Measurements from ENCODE around the gene TPRG1. TPM values are rescaled to one million over a fixed set of nuclear protein-coding genes. Genes with fewer than 3 reads are reported as not detected.

Gene TPRG1
- total RNA-seq, 1 experiment from 2014 or later, result 0.55 TPM

- TF ChIP-seq ZSCAN18 (CRISPR knock-in tag; IDR thresholded peaks at IDR 0.05), result no peak
- no peak for TF ChIP-seq USF1 (CRISPR knock-in tag; IDR thresholded peaks at IDR 0.05)
- TF ChIP-seq ETV6 (CRISPR knock-in tag; IDR thresholded peaks at IDR 0.05), result no peak
- no peak for TF ChIP-seq AR (CRISPR knock-in tag; IDR thresholded peaks at IDR 0.05)
- no peak for TF ChIP-seq MYBL2 (CRISPR knock-in tag; IDR thresholded peaks at IDR 0.05)
- no peak for TF ChIP-seq E2F4 (CRISPR knock-in tag; IDR thresholded peaks at IDR 0.05; ENCODE audit: borderline replicate concordance, low read depth)
- no peak for TF ChIP-seq GABPB1 (CRISPR knock-in tag; IDR thresholded peaks at IDR 0.05)
- TF ChIP-seq JAZF1 (CRISPR knock-in tag; IDR thresholded peaks at IDR 0.05), result no peak
- TF ChIP-seq IRF2 (CRISPR knock-in tag; IDR thresholded peaks at IDR 0.05; ENCODE audit: borderline replicate concordance, low read depth), result no peak
- TF ChIP-seq ZNF317 (CRISPR knock-in tag; IDR thresholded peaks at IDR 0.05; ENCODE audit: borderline replicate concordance, low read depth), result no peak
- no peak for TF ChIP-seq FOXK1 (CRISPR knock-in tag; IDR thresholded peaks at IDR 0.05)
- TF ChIP-seq NFATC4 (CRISPR knock-in tag; IDR thresholded peaks at IDR 0.05), result no peak
- no peak for TF ChIP-seq PREB (CRISPR knock-in tag; IDR thresholded peaks at IDR 0.05; ENCODE audit: borderline replicate concordance)
Observed at GRCh38 chr3:189330066-189330465, 158.3 kb downstream of the TPRG1 start (continued).

- CTCF ChIA-PET, result no interaction called here
- H3K4me3 Mint-ChIP-seq, result no peak overlapping the region
- no peaks in the 10 kb centered on the region for H3K36me3 Mint-ChIP-seq
- no peaks in the 10 kb centered on the region for H3K27me3 Mint-ChIP-seq (ENCODE audit: low read depth)
- H3K27ac Mint-ChIP-seq, result no peak overlapping the region
- DNase-seq (ENCODE audit: low spot score) (no peak), ATAC-seq (no peak)
- no peak for TF ChIP-seq ZBTB21 (CRISPR knock-in tag; IDR thresholded peaks at IDR 0.05; ENCODE audit: borderline replicate concordance)
- peaks cover 4% of the 10 kb centered on the region; the same call in 1 of the 2 replicates for H3K9me3 Mint-ChIP-seq
- H3K4me1 Mint-ChIP-seq, result no peaks in the 10 kb centered on the region
- POLR2A ChIA-PET, result no interaction called here
Observed at GRCh38 chr3:189331002-189331418, 159.2 kb downstream of the TPRG1 start.

GRCh38 chr3:189334064-189334920 is 162.5 kb downstream of the TPRG1 start:
- DNase-seq (ENCODE audit: low spot score), result no peak
- Mint-ChIP-seq H3K27me3 (ENCODE audit: low read depth) (no peaks in the 10 kb centered on the region), H3K4me3 (no peak overlapping the region), H3K27ac (no peak overlapping the region), H3K9me3 (peaks cover 4% of the 10 kb centered on the region; the same call in 1 of the 2 replicates), H3K4me1 (0 out of 2 replicates have a peak, but pooled peaks cover 2% of the 10 kb centered on the region), H3K36me3 (no peaks in the 10 kb centered on the region)
- ChIA-PET CTCF (interaction anchor here (0.6 kb wide), 1 partner anchor 884 kb away, joined by 3 read pairs; no protein-coding TSS in a partner anchor), POLR2A (no interaction called here)
- no peak for ATAC-seq
- TF ChIP-seq MLX (CRISPR knock-in tag; IDR thresholded peaks at IDR 0.05), result no peak
- no peak for TF ChIP-seq ATF1 (CRISPR knock-in tag; IDR thresholded peaks at IDR 0.05)
- TF ChIP-seq OVOL2 (CRISPR knock-in tag; IDR thresholded peaks at IDR 0.05; ENCODE audit: borderline replicate concordance), result no peak
- TF ChIP-seq RORB (CRISPR knock-in tag; IDR thresholded peaks at IDR 0.05), result no peak
- TF ChIP-seq KAT7 (CRISPR knock-in tag; IDR thresholded peaks at IDR 0.05; ENCODE audit: borderline replicate concordance), result no peak
- TF ChIP-seq CREM (CRISPR knock-in tag; IDR thresholded peaks at IDR 0.05), result no peak
- no peak for TF ChIP-seq NR1H2 (CRISPR knock-in tag; IDR thresholded peaks at IDR 0.05)
- TF ChIP-seq FOXJ3 (CRISPR knock-in tag; IDR thresholded peaks at IDR 0.05; ENCODE audit: borderline replicate concordance), result no peak
